GM12878 (cell line): ENCODE data around the gene TRIP6.
"Not testable (repeated sequence)": the region's sequence is repeated elsewhere in the genome, so short reads cannot be mapped to it uniquely, and the experiment has no call there.

Experiments
- CBX5 ChIP-seq: sonication (generic); IDR thresholded peaks from 2 replicates; pipeline ENCODE4 v1.6.1; 2016; ENCODE audit warnings: low read depth, moderate library complexity, mild to moderate bottlenecking, inconsistent platforms
- CREB1 ChIP-seq: IDR thresholded peaks from 2 replicates; pipeline ENCODE4 v1.6.1; 2012; ENCODE audit warnings: low read depth, mild to moderate bottlenecking, inconsistent platforms
- MEF2A ChIP-seq: IDR thresholded peaks from 2 replicates; pipeline ENCODE4 v1.6.1; 2011; ENCODE audit warnings: low read depth, mild to moderate bottlenecking, low read length, moderate library complexity; ENCODE audit not compliant: insufficient read depth
- NFIC ChIP-seq: IDR thresholded peaks from 2 replicates; pipeline ENCODE4 v1.6.1; 2012; ENCODE audit warnings: low read depth, mild to moderate bottlenecking, inconsistent platforms, low read length, moderate library complexity
- NFXL1 ChIP-seq: fragments of 450-650 bp; IDR thresholded peaks from 2 replicates; pipeline ENCODE4 v1.6.1; 2017; ENCODE audit warnings: antibody characterized with exemption, mild to moderate bottlenecking, borderline replicate concordance
- NFYA ChIP-seq: IDR thresholded peaks from 2 replicates; pipeline ENCODE4 v1.6.1; 2011; ENCODE audit warnings: low read depth, mild to moderate bottlenecking, low read length, improper control_type of control experiment, borderline replicate concordance
- POLR2A ChIP-seq: IDR thresholded peaks from 2 replicates; pipeline ENCODE4 v1.6.1; 2011; ENCODE audit warnings: low read depth, mild to moderate bottlenecking, low read length
- RAD21 ChIP-seq: IDR thresholded peaks from 2 replicates; pipeline ENCODE4 v1.6.1; 2011; ENCODE audit warnings: mild to moderate bottlenecking, low read depth, low read length, moderate library complexity; ENCODE audit not compliant: insufficient read depth
- TBL1XR1 ChIP-seq: IDR thresholded peaks from 2 replicates; pipeline ENCODE4 v1.6.1; 2012; ENCODE audit warnings: low read depth, low read length, improper control_type of control experiment
- TF ChIP-seq, protein P1 (sequence below), 3 experiments: IDR thresholded peaks in 2 of 3; conservative IDR thresholded peaks in 1 of 3; 2 replicates each; pipeline ENCODE4 v1.5.1; 2011; ENCODE audit warnings: low read depth in 3 of 3, low read length in 3 of 3, mild to moderate bottlenecking in 3 of 3, control low read depth in 2 of 3, moderate library complexity in 2 of 3, inconsistent platforms in 1 of 3, mixed read lengths in 1 of 3; ENCODE audit not compliant: control insufficient read depth in 2 of 3, insufficient read depth in 1 of 3; ENCODE audit errors: extremely low read depth in 1 of 3
- TF ChIP-seq, protein P2 (sequence below): fragments of 450-650 bp; IDR thresholded peaks from 2 replicates; pipeline ENCODE4 v1.6.1; 2016; ENCODE audit warnings: mild to moderate bottlenecking, moderate library complexity, borderline replicate concordance
- TF ChIP-seq, protein P3 (sequence below): IDR thresholded peaks from 2 replicates; pipeline ENCODE4 v1.6.1; 2011; ENCODE audit warnings: borderline replicate concordance, low read depth, mild to moderate bottlenecking, moderate library complexity, mixed read lengths, low read length; ENCODE audit not compliant: insufficient read depth; ENCODE audit errors: extremely low read length

DNA sequence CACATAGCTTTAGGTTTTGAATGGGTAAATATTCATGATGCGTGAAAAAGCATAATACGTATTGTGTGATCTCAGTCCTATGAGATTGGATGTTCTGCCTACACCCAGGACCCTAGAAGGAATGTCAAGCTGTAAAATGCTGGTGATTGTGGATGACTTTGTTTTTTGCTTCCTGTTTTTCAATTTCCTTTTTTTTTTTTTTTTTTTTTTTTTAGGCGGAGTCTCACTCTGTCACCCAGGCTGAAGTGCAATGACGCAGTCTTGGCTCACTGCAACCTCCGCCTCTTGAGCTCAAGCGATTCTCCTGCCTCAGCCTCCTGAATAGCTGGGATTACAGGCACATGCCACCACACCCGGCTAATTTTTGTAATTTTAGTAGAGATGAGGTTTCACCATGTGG, 43.3 kb downstream of the TRIP6 start:
- TF ChIP-seq POLR2A, RAD21, CBX5, TBL1XR1, NFYA, MEF2A, NFXL1, CREB1, NFIC: not testable (repeated sequence)
- TF ChIP-seq, protein P1, sequence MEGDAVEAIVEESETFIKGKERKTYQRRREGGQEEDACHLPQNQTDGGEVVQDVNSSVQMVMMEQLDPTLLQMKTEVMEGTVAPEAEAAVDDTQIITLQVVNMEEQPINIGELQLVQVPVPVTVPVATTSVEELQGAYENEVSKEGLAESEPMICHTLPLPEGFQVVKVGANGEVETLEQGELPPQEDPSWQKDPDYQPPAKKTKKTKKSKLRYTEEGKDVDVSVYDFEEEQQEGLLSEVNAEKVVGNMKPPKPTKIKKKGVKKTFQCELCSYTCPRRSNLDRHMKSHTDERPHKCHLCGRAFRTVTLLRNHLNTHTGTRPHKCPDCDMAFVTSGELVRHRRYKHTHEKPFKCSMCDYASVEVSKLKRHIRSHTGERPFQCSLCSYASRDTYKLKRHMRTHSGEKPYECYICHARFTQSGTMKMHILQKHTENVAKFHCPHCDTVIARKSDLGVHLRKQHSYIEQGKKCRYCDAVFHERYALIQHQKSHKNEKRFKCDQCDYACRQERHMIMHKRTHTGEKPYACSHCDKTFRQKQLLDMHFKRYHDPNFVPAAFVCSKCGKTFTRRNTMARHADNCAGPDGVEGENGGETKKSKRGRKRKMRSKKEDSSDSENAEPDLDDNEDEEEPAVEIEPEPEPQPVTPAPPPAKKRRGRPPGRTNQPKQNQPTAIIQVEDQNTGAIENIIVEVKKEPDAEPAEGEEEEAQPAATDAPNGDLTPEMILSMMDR (IDR thresholded peaks at IDR 0.05 in 2 of 3, conservative IDR thresholded peaks at IDR 0.05 in 1 of 3; ENCODE audit: control insufficient read depth in 2 of 3, extremely low read depth in 1 of 3, insufficient read depth in 1 of 3, low read depth in 3 of 3, low read length in 3 of 3) = not testable (repeated sequence)
- TF ChIP-seq, protein P2, sequence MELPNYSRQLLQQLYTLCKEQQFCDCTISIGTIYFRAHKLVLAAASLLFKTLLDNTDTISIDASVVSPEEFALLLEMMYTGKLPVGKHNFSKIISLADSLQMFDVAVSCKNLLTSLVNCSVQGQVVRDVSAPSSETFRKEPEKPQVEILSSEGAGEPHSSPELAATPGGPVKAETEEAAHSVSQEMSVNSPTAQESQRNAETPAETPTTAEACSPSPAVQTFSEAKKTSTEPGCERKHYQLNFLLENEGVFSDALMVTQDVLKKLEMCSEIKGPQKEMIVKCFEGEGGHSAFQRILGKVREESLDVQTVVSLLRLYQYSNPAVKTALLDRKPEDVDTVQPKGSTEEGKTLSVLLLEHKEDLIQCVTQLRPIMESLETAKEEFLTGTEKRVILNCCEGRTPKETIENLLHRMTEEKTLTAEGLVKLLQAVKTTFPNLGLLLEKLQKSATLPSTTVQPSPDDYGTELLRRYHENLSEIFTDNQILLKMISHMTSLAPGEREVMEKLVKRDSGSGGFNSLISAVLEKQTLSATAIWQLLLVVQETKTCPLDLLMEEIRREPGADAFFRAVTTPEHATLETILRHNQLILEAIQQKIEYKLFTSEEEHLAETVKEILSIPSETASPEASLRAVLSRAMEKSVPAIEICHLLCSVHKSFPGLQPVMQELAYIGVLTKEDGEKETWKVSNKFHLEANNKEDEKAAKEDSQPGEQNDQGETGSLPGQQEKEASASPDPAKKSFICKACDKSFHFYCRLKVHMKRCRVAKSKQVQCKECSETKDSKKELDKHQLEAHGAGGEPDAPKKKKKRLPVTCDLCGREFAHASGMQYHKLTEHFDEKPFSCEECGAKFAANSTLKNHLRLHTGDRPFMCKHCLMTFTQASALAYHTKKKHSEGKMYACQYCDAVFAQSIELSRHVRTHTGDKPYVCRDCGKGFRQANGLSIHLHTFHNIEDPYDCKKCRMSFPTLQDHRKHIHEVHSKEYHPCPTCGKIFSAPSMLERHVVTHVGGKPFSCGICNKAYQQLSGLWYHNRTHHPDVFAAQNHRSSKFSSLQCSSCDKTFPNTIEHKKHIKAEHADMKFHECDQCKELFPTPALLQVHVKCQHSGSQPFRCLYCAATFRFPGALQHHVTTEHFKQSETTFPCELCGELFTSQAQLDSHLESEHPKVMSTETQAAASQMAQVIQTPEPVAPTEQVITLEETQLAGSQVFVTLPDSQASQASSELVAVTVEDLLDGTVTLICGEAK = not testable (repeated sequence)
- TF ChIP-seq, protein P3, sequence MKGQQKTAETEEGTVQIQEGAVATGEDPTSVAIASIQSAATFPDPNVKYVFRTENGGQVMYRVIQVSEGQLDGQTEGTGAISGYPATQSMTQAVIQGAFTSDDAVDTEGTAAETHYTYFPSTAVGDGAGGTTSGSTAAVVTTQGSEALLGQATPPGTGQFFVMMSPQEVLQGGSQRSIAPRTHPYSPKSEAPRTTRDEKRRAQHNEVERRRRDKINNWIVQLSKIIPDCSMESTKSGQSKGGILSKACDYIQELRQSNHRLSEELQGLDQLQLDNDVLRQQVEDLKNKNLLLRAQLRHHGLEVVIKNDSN = not testable (repeated sequence)
